Aorta (tissue), 4 donors: ENCODE data around the gene FBN3. TPM values are rescaled to one million over a fixed set of nuclear protein-coding genes. Genes with fewer than 3 reads are reported as not detected.

ENCODE experiments used
- polyA plus RNA-seq, 2 donors: library from polyadenylated mRNA; stranded (reverse); fragments of 200-250 nt; gene quantifications; one replicate each; pipeline ENCODE4 v1.2.3, GENCODE V29; 2013
- total RNA-seq, 2 donors: library from RNA; stranded (reverse); fragmentation: NEBNext Ultra II Directional; extraction: Animal tissue kit (Norgen Biotek cat#: 25700); gene quantifications; one replicate each; pipeline ENCODE4 v1.2.1, GENCODE V29; 2021
- donor health status: healthy with polysubstance abuse.
- donor health status: Bipolar disorder and iron deficiency.
- donor health status: DM: no; HTN: no; CAD: no.
- donor health status: DM: yes; HTN: yes; CAD: no.

The FBN3 gene
- total and polyA plus RNA-seq, 4 donors, result not detected

Other genes starting within 250 kb of the FBN3 start
- gene MAP2K7, start 245.7 kb downstream of the FBN3 start, total RNA-seq, result 10 to 100 TPM; 26.6 to 34.3 TPM
- 10 to 100 TPM; 14.7 to 23.3 TPM for gene MAP2K7, start 245.7 kb downstream of the FBN3 start, polyA plus RNA-seq
- gene TGFBR3L, start 234.8 kb downstream of the FBN3 start, total RNA-seq, result under 1 TPM in 1 of 2 donors, not detected in 1; 0.84 TPM
- 1 to 10 TPM in 1 of 2 donors, not detected in 1; 1.5 TPM for gene TGFBR3L, start 234.8 kb downstream of the FBN3 start, polyA plus RNA-seq
- 10 to 100 TPM; 20.0 to 26.6 TPM for gene SNAPC2, start 229.3 kb downstream of the FBN3 start, total RNA-seq
- 10 to 100 TPM; 12.0 to 22.6 TPM for gene SNAPC2, start 229.3 kb downstream of the FBN3 start, polyA plus RNA-seq
- 1 to 10 TPM; 1.9 to 2.5 TPM for gene CTXN1, start 223.5 kb downstream of the FBN3 start, total RNA-seq
- under 1 TPM in 1 of 2 donors, not detected in 1; 0.51 TPM for gene CTXN1, start 223.5 kb downstream of the FBN3 start, polyA plus RNA-seq
- gene TIMM44, start 205.9 kb downstream of the FBN3 start, total RNA-seq, result 10 to 100 TPM; 44.5 to 53.5 TPM
- gene TIMM44, start 205.9 kb downstream of the FBN3 start, polyA plus RNA-seq, result 100 to 1,000 TPM in 1 of 2 donors, 10 to 100 TPM in 1; 26.4 to 126 TPM
- gene ELAVL1, start 144.0 kb downstream of the FBN3 start, total RNA-seq, result 10 to 100 TPM; 48.5 to 48.9 TPM
- 10 to 100 TPM in 1 of 2 donors, 1 to 10 TPM in 1; 8.1 to 24.2 TPM for gene ELAVL1, start 144.0 kb downstream of the FBN3 start, polyA plus RNA-seq
- gene CCL25, start 96.8 kb downstream of the FBN3 start, total RNA-seq, result not detected
- gene CCL25, start 96.8 kb downstream of the FBN3 start, polyA plus RNA-seq, result 10 to 100 TPM in 1 of 2 donors, not detected in 1; 25.2 TPM
- gene CERS4, start 59.8 kb upstream of the FBN3 start, total RNA-seq, result 10 to 100 TPM; 23.6 to 33.7 TPM
- gene CERS4, start 59.8 kb upstream of the FBN3 start, polyA plus RNA-seq, result 10 to 100 TPM; 14.4 to 25.2 TPM
- 10 to 100 TPM; 25.5 to 28.0 TPM for gene CD320, start 158.8 kb upstream of the FBN3 start, total RNA-seq
- gene CD320, start 158.8 kb upstream of the FBN3 start, polyA plus RNA-seq, result 10 to 100 TPM; 17.3 to 42.6 TPM
- 10 to 100 TPM; 18.9 to 19.6 TPM for gene NDUFA7, start 171.8 kb upstream of the FBN3 start, total RNA-seq
- gene NDUFA7, start 171.8 kb upstream of the FBN3 start, polyA plus RNA-seq, result 10 to 100 TPM; 33.8 to 53.0 TPM
- 100 to 1,000 TPM; 875 to 981 TPM for gene RPS28, start 171.9 kb upstream of the FBN3 start, total RNA-seq
- gene RPS28, start 171.9 kb upstream of the FBN3 start, polyA plus RNA-seq, result 100 to 1,000 TPM; 405 to 553 TPM
- 10 to 100 TPM; 15.9 to 23.9 TPM for gene KANK3, start 193.7 kb upstream of the FBN3 start, total RNA-seq
- 1 to 10 TPM in 1 of 2 donors, under 1 TPM in 1; 0.50 to 1.8 TPM for gene KANK3, start 193.7 kb upstream of the FBN3 start, polyA plus RNA-seq
- gene ANGPTL4, start 214.6 kb upstream of the FBN3 start, total RNA-seq, result 10 to 100 TPM; 39.9 to 45.1 TPM
- gene ANGPTL4, start 214.6 kb upstream of the FBN3 start, polyA plus RNA-seq, result 10 to 100 TPM; 10.1 to 19.5 TPM
- 100 to 1,000 TPM; 119 TPM for gene RAB11B, start 240.8 kb upstream of the FBN3 start, total RNA-seq
- 100 to 1,000 TPM in 1 of 2 donors, 10 to 100 TPM in 1; 68.6 to 116 TPM for gene RAB11B, start 240.8 kb upstream of the FBN3 start, polyA plus RNA-seq